Neuron (in vitro differentiated cells): ENCODE measurements around the gene AP5B1.

ENCODE experiments used
- H2AFZ ChIP-seq: one replicate; pipeline ENCODE4 v1.6.1; 2013; ENCODE audit warnings: low read depth, mild to moderate bottlenecking, inconsistent platforms, low read length, moderate library complexity
- H3K27me3 ChIP-seq: one replicate; pipeline ENCODE4 v1.6.1; 2013; ENCODE audit warnings: low read length; ENCODE audit not compliant: insufficient read depth
- H3K36me3 ChIP-seq: one replicate; pipeline ENCODE4 v1.6.1; 2013; ENCODE audit warnings: low read length; ENCODE audit not compliant: insufficient read depth
- H3K4me1 ChIP-seq: one replicate; pipeline ENCODE4 v1.6.1; 2013; ENCODE audit warnings: low read length; ENCODE audit not compliant: insufficient read depth
- H3K4me3 ChIP-seq: 2 replicates; pipeline ENCODE4 v1.5.1; 2013; ENCODE audit warnings: mild to moderate bottlenecking, low read length, moderate library complexity
- H3K9me3 ChIP-seq: one replicate; pipeline ENCODE4 v1.6.1; 2013; ENCODE audit warnings: low read length

AP5B1 gene

GRCh38 chr11:65794570-65795510, 14.1 kb upstream of the AP5B1 start:
- Histone ChIP-seq H3K4me1 (peaks cover 6% of the 10 kb centered on the region), H3K4me3 (no peak overlapping the region), H3K36me3 (no peaks in the 10 kb centered on the region), H2AFZ (no peak overlapping the region), H3K27me3 (peaks cover 90% of the 10 kb centered on the region), H3K9me3 (no peaks in the 10 kb centered on the region)

GRCh38 chr11:65793625-65794400, 13.0 kb upstream of the AP5B1 start:
- Histone ChIP-seq H2AFZ (no peak overlapping the region), H3K4me1 (peaks cover 6% of the 10 kb centered on the region), H3K27me3 (peaks cover 96% of the 10 kb centered on the region), H3K4me3 (no peak overlapping the region), H3K9me3 (no peaks in the 10 kb centered on the region), H3K36me3 (no peaks in the 10 kb centered on the region)

- peaks cover 97% of the 10 kb centered on the region for H3K27me3 ChIP-seq
- H3K4me3 ChIP-seq: no peak overlapping the region
- H3K36me3 ChIP-seq: no peaks in the 10 kb centered on the region
- H3K9me3 ChIP-seq: no peaks in the 10 kb centered on the region
- peaks cover 6% of the 10 kb centered on the region for H3K4me1 ChIP-seq
- H2AFZ ChIP-seq: no peak overlapping the region
Observed at GRCh38 chr11:65793144-65793581, 12.4 kb upstream of the AP5B1 start.

- Histone ChIP-seq H3K4me1 (peaks cover 5% of the 10 kb centered on the region), H3K9me3 (no peaks in the 10 kb centered on the region), H3K4me3 (no peak overlapping the region), H2AFZ (no peak overlapping the region), H3K27me3 (peaks cover 97% of the 10 kb centered on the region), H3K36me3 (no peaks in the 10 kb centered on the region)
Observed at GRCh38 chr11:65792456-65792855, 11.7 kb upstream of the AP5B1 start.

GRCh38 chr11:65791719-65792213, 11.0 kb upstream of the AP5B1 start:
- Histone ChIP-seq H3K36me3 (no peaks in the 10 kb centered on the region), H3K9me3 (no peaks in the 10 kb centered on the region), H3K4me3 (no peak overlapping the region), H3K27me3 (peaks cover 95% of the 10 kb centered on the region), H2AFZ (no peak overlapping the region), H3K4me1 (no peaks in the 10 kb centered on the region)

- Histone ChIP-seq H3K9me3 (no peaks in the 10 kb centered on the region), H3K4me3 (no peak overlapping the region), H3K27me3 (peaks cover 94% of the 10 kb centered on the region), H2AFZ (no peak overlapping the region), H3K36me3 (no peaks in the 10 kb centered on the region), H3K4me1 (no peaks in the 10 kb centered on the region)
Observed at GRCh38 chr11:65790902-65791650, 10.3 kb upstream of the AP5B1 start.

GRCh38 chr11:65790104-65790901, 9.5 kb upstream of the AP5B1 start:
- Histone ChIP-seq H3K4me3 (no peak overlapping the region), H3K9me3 (no peaks in the 10 kb centered on the region), H3K4me1 (no peaks in the 10 kb centered on the region), H3K36me3 (no peaks in the 10 kb centered on the region), H2AFZ (no peak overlapping the region), H3K27me3 (peaks cover 95% of the 10 kb centered on the region)

GRCh38 chr11:65789230-65790103, 8.7 kb upstream of the AP5B1 start:
- H3K4me3 ChIP-seq: no peak overlapping the region
- H3K27me3 ChIP-seq: peaks cover 94% of the 10 kb centered on the region
- H3K36me3 ChIP-seq: no peaks in the 10 kb centered on the region
- H3K4me1 ChIP-seq: no peaks in the 10 kb centered on the region
- no peak overlapping the region for H2AFZ ChIP-seq
- no peaks in the 10 kb centered on the region for H3K9me3 ChIP-seq

GRCh38 chr11:65788821-65789220, 8.0 kb upstream of the AP5B1 start:
- H3K36me3 ChIP-seq: no peaks in the 10 kb centered on the region
- H3K27me3 ChIP-seq: peaks cover 94% of the 10 kb centered on the region
- no peaks in the 10 kb centered on the region for H3K4me1 ChIP-seq
- no peak overlapping the region for H3K4me3 ChIP-seq
- H3K9me3 ChIP-seq: no peaks in the 10 kb centered on the region
- H2AFZ ChIP-seq: no peak overlapping the region

GRCh38 chr11:65787649-65788622, 7.2 kb upstream of the AP5B1 start:
- Histone ChIP-seq H3K4me3 (no peak overlapping the region), H3K27me3 (peaks cover 89% of the 10 kb centered on the region), H2AFZ (no peak overlapping the region), H3K9me3 (no peaks in the 10 kb centered on the region), H3K4me1 (no peaks in the 10 kb centered on the region), H3K36me3 (no peaks in the 10 kb centered on the region)
